NCI-H345 treated with DMSO at 0.1 percent for 48 hours (cell line): ENCODE measurements around the gene SNURF.
"Not testable (repeated sequence)": the region's sequence is repeated elsewhere in the genome, so short reads cannot be mapped to it uniquely, and the experiment has no call there.

Source experiments
- DNase-seq: peaks from one replicate; lab custom pipeline; 2025; ENCODE audit not compliant: unreplicated experiment; lab: John Stamatoyannopoulos, UW

Gene SNURF

GRCh38 chr15:24954783-24955530, at the start of gene SNURF, which contains the start of gene SNRPN:
SNURF (plus strand) TSS chr15:24954987; CDS start chr15:24955049, 62 bp downstream.
SNRPN (plus strand) TSS chr15:24954987; CDS start chr15:24974454, 19,467 bp downstream.
- no peak for DNase-seq

GRCh38 chr15:24916305-24917009, 38.3 kb upstream of the SNURF start:
- DNase-seq: no peak

GRCh38 chr15:24917431-24917830, 37.4 kb upstream of the SNURF start:
- DNase-seq: no peak

- no peak for DNase-seq
Measured at GRCh38 chr15:24919446-24919845, 35.3 kb upstream of the SNURF start.

- DNase-seq: not testable (repeated sequence)
Measured at GRCh38 chr15:24922781-24923180, 32.0 kb upstream of the SNURF start.

- DNase-seq: no peak
Measured at GRCh38 chr15:24924153-24924552, 30.6 kb upstream of the SNURF start.

GRCh38 chr15:24924621-24925020, 30.2 kb upstream of the SNURF start:
- DNase-seq: no peak

GRCh38 chr15:24931874-24932732, 22.7 kb upstream of the SNURF start:
- not testable (repeated sequence) for DNase-seq

GRCh38 chr15:24933716-24934115, 21.1 kb upstream of the SNURF start:
- no peak for DNase-seq

- not testable (repeated sequence) for DNase-seq
Measured at GRCh38 chr15:24938224-24938623, 16.6 kb upstream of the SNURF start.

- no peak for DNase-seq
Measured at GRCh38 chr15:24940236-24940635, 14.6 kb upstream of the SNURF start.

- DNase-seq: no peak
Measured at GRCh38 chr15:24943361-24943760, 11.4 kb upstream of the SNURF start.

- DNase-seq: no peak
Measured at GRCh38 chr15:24944954-24945353, 9.8 kb upstream of the SNURF start.

GRCh38 chr15:24945711-24946110, 9.1 kb upstream of the SNURF start:
- no peak for DNase-seq

GRCh38 chr15:24948495-24948894, 6.3 kb upstream of the SNURF start:
- no peak for DNase-seq

- no peak for DNase-seq
Measured at GRCh38 chr15:24955531-24955921, 739 bp downstream of the SNURF start.

- DNase-seq: no peak
Measured at GRCh38 chr15:24956111-24956838, 1.5 kb downstream of the SNURF start.

- DNase-seq: no peak
Measured at GRCh38 chr15:24957691-24958090, 2.9 kb downstream of the SNURF start.

- no peak for DNase-seq
Measured at GRCh38 chr15:24961967-24962366, 7.2 kb downstream of the SNURF start.

- DNase-seq: no peak
Measured at GRCh38 chr15:24962880-24963279, 8.1 kb downstream of the SNURF start.
